HG02610 (cell line): ENCODE data around the gene PALM.
"Not testable (repeated sequence)": the region's sequence is repeated elsewhere in the genome, so short reads cannot be mapped to it uniquely, and the experiment has no call there.

ENCODE experiments used
- ATAC-seq: cut with Tn5 transposase; IDR thresholded peaks from one replicate; pipeline ENCODE4 v1.9.1; 2021; ENCODE audit warnings: mild to moderate bottlenecking, moderate library complexity; ENCODE audit not compliant: unreplicated experiment

PALM gene

GRCh38 chr19:729965-730668 lies 21.4 kb downstream of the PALM start:
- no peak for ATAC-seq

- ATAC-seq: no peak
Measured at GRCh38 chr19:731000-731399, 22.3 kb downstream of the PALM start.

- ATAC-seq: no peak
Measured at GRCh38 chr19:732148-733069, 23.7 kb downstream of the PALM start.

- ATAC-seq: no peak
Measured at GRCh38 chr19:734716-735115, 26.0 kb downstream of the PALM start.

GRCh38 chr19:736125-736524 lies 27.4 kb downstream of the PALM start:
- ATAC-seq: no peak

GRCh38 chr19:737591-738093 lies 28.9 kb downstream of the PALM start:
- no peak for ATAC-seq

- ATAC-seq: no peak
Measured at GRCh38 chr19:738509-739128, 29.9 kb downstream of the PALM start.

GRCh38 chr19:739998-740715 lies 31.4 kb downstream of the PALM start:
- ATAC-seq: no peak

- not testable (repeated sequence) for ATAC-seq
Measured at GRCh38 chr19:740816-741505, 32.2 kb downstream of the PALM start.

GRCh38 chr19:741506-742131 lies 32.9 kb downstream of the PALM start:
- no peak for ATAC-seq

- no peak for ATAC-seq
Measured at GRCh38 chr19:742540-743075, 33.9 kb downstream of the PALM start.

- ATAC-seq: no peak
Measured at GRCh38 chr19:743168-743687, 34.5 kb downstream of the PALM start.

- ATAC-seq: not testable (repeated sequence)
Measured at GRCh38 chr19:745138-745537, 36.4 kb downstream of the PALM start.

GRCh38 chr19:746208-746819 lies 37.6 kb downstream of the PALM start:
- no peak for ATAC-seq

- ATAC-seq: no peak
Measured at GRCh38 chr19:746956-747355, 38.2 kb downstream of the PALM start.

- no peak for ATAC-seq
Measured at GRCh38 chr19:747432-748273, 38.9 kb downstream of the PALM start.

- no peak for ATAC-seq
Measured at GRCh38 chr19:748274-748598, 39.5 kb downstream of the PALM start.

- ATAC-seq: no peak
Measured at GRCh38 chr19:749811-750210, 41.1 kb downstream of the PALM start.
